Loucy (cell line): ENCODE data around the gene CCDC201.

Experiments used
- CTCF ChIP-seq: fragments of 200-600 bp; sonication (generic); conservative IDR thresholded peaks from 2 replicates; pipeline ENCODE4 v1.5.1; 2014; ENCODE audit warnings: mild to moderate bottlenecking, antibody characterized with exemption, low read length
- EZH2phosphoT487 ChIP-seq: fragments of 200-600 bp; IDR thresholded peaks from 2 replicates; pipeline ENCODE4 v1.6.1; 2018; ENCODE audit warnings: antibody characterized with exemption, mild to moderate bottlenecking, moderate library complexity, borderline replicate concordance

- no peak for TF ChIP-seq CTCF
- no peak for TF ChIP-seq EZH2phosphoT487
Observed at GRCh38 chr7:45894665-45895062, 21.8 kb upstream of the CCDC201 start.
